Midbrain (tissue), 1 donor: ENCODE data around the gene ADCY5.
A peak's percentile ranks its signal among the peaks of the same experiment; 100 is the strongest.

Experiments used
- DNase-seq: peaks from one replicate; lab custom pipeline; 2025; lab: John Stamatoyannopoulos, UW

ADCY5 gene

GRCh38 chr3:123342631-123343080 is 106.2 kb downstream of the ADCY5 start:
- DNase-seq, result no peak

- peak; percentile 13 for DNase-seq
Measured at GRCh38 chr3:123341871-123342630, 106.8 kb downstream of the ADCY5 start.

GRCh38 chr3:123340336-123340735 is 108.6 kb downstream of the ADCY5 start:
- DNase-seq, result no peak

GRCh38 chr3:123339302-123339701 is 109.6 kb downstream of the ADCY5 start:
- no peak for DNase-seq

- no peak for DNase-seq
Measured at GRCh38 chr3:123338620-123339061, 110.2 kb downstream of the ADCY5 start.

- no peak for DNase-seq
Measured at GRCh38 chr3:123337948-123338619, 110.8 kb downstream of the ADCY5 start.

- no peak for DNase-seq
Measured at GRCh38 chr3:123337226-123337625, 111.7 kb downstream of the ADCY5 start.

- no peak for DNase-seq
Measured at GRCh38 chr3:123336441-123336851, 112.4 kb downstream of the ADCY5 start.

GRCh38 chr3:123336001-123336400 is 112.9 kb downstream of the ADCY5 start:
- no peak for DNase-seq

GRCh38 chr3:123335007-123335670 is 113.8 kb downstream of the ADCY5 start:
- no peak for DNase-seq

- DNase-seq, result no peak
Measured at GRCh38 chr3:123334056-123334455, 114.8 kb downstream of the ADCY5 start.

GRCh38 chr3:123333401-123333800 is 115.5 kb downstream of the ADCY5 start:
- DNase-seq, result no peak

- DNase-seq, result no peak
Measured at GRCh38 chr3:123332124-123332641, 116.7 kb downstream of the ADCY5 start.

- no peak for DNase-seq
Measured at GRCh38 chr3:123331651-123332050, 117.2 kb downstream of the ADCY5 start.

- no peak for DNase-seq
Measured at GRCh38 chr3:123331006-123331405, 117.9 kb downstream of the ADCY5 start.

GRCh38 chr3:123330441-123330991 is 118.4 kb downstream of the ADCY5 start:
- no peak for DNase-seq

GRCh38 chr3:123329636-123330340 is 119.1 kb downstream of the ADCY5 start:
- peak; percentile 32 for DNase-seq

- peak; percentile 80 for DNase-seq
Measured at GRCh38 chr3:123328851-123329635, 119.8 kb downstream of the ADCY5 start.

- DNase-seq, result no peak
Measured at GRCh38 chr3:123327956-123328850, 120.7 kb downstream of the ADCY5 start.

- no peak for DNase-seq
Measured at GRCh38 chr3:123327480-123327879, 121.4 kb downstream of the ADCY5 start.
